GM12864 (cell line): ENCODE measurements around the gene STPG2.

Source experiments
- DNase-seq: peaks from one replicate; pipeline ENCODE4 v3.0.0-alpha.2; 2011; ENCODE audit warnings: low read depth
- H3K4me3 ChIP-seq: 2 replicates; pipeline ENCODE4 v1.5.1; 2011; ENCODE audit warnings: mild to moderate bottlenecking, low read depth, low read length, control low read depth
- TF ChIP-seq, protein P1 (sequence below): IDR thresholded peaks from 2 replicates; pipeline ENCODE4 v1.5.1; 2011; ENCODE audit warnings: low read depth, mild to moderate bottlenecking, moderate library complexity, low read length, control low read depth, inconsistent platforms; ENCODE audit errors: missing control alignments

The STPG2 gene

DNA sequence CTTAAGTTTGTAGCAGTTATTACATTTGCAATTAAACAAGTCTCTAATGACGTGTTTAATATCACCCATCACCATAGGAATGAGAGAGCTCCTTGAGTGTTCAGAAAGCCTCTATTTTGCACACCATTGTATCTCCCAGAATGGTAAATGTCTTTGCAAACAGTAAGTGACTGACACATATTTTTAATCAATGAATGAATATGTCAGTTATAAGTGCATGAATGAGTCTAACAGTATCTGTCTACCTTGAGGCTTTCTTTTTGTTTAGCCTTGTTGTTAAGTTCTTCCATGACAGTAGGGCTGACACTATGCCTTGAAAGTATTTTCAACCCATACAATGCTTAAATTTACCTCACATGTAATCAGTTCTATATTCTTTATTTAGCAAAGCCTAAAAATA, 292.2 kb downstream of the STPG2 start:
- TF ChIP-seq, protein P1, sequence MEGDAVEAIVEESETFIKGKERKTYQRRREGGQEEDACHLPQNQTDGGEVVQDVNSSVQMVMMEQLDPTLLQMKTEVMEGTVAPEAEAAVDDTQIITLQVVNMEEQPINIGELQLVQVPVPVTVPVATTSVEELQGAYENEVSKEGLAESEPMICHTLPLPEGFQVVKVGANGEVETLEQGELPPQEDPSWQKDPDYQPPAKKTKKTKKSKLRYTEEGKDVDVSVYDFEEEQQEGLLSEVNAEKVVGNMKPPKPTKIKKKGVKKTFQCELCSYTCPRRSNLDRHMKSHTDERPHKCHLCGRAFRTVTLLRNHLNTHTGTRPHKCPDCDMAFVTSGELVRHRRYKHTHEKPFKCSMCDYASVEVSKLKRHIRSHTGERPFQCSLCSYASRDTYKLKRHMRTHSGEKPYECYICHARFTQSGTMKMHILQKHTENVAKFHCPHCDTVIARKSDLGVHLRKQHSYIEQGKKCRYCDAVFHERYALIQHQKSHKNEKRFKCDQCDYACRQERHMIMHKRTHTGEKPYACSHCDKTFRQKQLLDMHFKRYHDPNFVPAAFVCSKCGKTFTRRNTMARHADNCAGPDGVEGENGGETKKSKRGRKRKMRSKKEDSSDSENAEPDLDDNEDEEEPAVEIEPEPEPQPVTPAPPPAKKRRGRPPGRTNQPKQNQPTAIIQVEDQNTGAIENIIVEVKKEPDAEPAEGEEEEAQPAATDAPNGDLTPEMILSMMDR = no peak
- DNase-seq = no peak
- H3K4me3 ChIP-seq = no peak overlapping the region

DNA sequence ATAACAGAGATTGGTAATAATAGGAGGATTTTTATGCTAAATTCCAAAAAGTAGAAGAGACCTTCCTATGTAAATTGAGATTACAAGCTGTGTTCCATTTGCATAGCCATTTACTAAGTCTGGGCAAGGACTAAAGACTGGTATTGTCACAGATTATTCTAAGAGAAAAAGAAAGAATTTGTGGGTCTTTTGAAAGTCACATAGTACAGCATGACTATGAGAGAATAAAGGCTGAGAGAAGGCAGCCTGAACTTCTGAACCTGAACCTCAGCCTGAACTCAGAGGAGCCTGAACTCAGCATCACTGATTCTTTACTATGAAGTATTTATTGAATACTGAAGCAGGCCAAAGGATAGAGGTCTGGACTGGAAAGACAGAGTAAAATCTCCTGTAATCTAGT, 297.5 kb downstream of the STPG2 start:
- DNase-seq = no peak
- no peak overlapping the region for H3K4me3 ChIP-seq
- TF ChIP-seq, protein P1 = no peak

DNA sequence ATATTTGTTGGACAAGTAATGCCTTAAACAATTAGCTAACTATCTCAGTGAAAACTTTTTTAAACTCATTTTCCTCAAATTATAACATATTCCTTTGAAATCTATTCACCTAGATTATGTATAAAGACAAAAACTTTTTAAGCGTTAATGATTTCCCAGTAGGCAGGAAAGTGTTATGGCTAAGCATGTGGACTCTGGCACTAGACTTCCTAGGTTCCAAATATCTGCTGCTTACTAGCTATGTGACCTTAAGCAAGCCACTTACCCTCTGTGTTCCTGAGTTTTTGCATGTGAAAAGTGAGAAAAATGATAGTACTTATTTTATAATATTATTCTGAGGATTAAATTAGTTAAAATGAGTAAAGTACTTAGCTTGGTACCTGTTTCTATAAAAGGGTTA, 301.8 kb downstream of the STPG2 start:
- no peak for DNase-seq
- no peak overlapping the region for H3K4me3 ChIP-seq
- TF ChIP-seq, protein P1 = no peak

DNA sequence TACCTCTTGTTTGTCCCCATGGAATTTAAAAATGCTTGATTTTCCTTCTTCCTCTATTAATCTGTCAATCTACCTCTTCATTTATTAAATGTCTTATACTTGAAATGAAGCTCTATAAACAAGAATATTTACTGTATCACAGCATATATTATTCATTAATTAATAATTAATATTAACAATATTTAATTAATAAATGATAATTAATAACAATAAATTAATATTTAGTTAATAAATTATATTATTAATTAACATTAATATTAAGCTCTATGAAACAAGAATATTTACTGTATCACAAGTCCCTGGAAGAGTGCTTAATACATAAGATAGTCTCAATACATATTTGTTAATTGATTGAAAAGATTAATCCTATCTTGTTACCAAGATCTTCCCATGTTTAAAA, 306.6 kb downstream of the STPG2 start:
- TF ChIP-seq, protein P1 = no peak
- H3K4me3 ChIP-seq = no peak overlapping the region
- no peak for DNase-seq

DNA sequence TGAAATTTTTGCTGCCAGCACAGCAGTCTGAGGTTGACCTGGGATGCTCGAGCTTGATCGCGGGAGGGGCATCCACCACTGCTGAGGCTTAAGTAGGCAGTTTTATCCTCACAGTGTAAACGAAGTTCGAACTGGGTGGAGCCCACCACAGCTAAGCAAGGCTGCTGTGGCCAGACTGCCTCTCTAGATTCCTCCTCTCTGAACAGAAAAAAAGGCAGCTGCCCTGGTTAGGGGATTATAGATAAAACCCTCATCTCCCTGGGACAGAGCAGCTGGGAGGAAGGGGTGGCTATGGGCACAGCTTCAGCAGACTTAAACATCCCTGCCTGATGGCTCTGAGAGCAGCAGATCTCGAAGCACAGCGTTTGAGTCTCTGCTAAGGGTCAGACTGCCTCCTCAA, 314.6 kb downstream of the STPG2 start:
- TF ChIP-seq, protein P1 = no peak
- DNase-seq = no peak
- no peak overlapping the region for H3K4me3 ChIP-seq

DNA sequence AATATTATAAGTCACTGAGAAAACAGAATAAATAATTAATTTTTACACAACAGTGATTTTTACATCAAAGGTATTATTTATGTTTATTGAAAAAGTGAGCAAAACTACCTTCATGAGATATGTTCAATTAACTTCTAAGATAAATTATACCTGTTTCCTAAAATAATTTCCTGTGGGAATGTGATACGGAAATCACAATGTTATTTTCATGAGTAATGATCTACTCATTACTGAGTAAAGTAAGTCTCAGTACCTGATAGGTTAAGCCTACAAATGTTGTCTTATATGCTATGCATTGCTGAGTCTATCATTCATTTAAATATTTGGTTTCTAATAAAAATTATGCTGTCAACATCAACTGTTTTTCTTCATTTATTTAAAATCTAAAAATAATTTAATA, 324.0 kb downstream of the STPG2 start:
- DNase-seq = no peak
- TF ChIP-seq, protein P1 = no peak
- H3K4me3 ChIP-seq = no peak overlapping the region

DNA sequence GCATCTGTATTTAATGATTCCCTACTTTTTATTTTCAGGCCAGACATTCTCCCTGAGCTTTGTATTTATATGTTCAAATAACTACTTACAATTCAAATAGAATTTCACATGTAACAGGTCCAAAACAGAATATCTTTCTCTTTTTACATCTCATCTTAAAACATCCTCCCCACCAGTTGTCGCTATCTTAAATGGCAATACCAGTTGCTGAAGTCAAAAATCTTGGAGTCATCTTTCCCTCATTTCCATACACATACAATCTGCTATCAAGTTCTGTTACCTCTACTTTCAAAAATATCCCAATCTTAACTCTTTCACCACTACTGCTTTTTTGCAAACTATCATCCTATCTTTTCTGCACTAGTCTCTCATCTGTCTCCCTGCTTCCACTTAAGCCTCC, 330.5 kb downstream of the STPG2 start:
- TF ChIP-seq, protein P1 = no peak
- DNase-seq = no peak
- no peak overlapping the region for H3K4me3 ChIP-seq
